IPS-20b (cell line): Measurements from ENCODE around the gene AFAP1L1.

Source experiments
- H3K27ac ChIP-seq: one replicate; pipeline ENCODE4 v1.5.1; 2013; ENCODE audit warnings: low read length
- H3K27me3 ChIP-seq: 2 replicates; pipeline ENCODE4 v1.6.1; 2013; ENCODE audit warnings: mild to moderate bottlenecking, low read length, inconsistent platforms; ENCODE audit not compliant: insufficient read depth
- H3K36me3 ChIP-seq: 2 replicates; pipeline ENCODE4 v1.6.1; 2013; ENCODE audit warnings: low read depth, mild to moderate bottlenecking, inconsistent platforms, low read length, moderate library complexity; ENCODE audit not compliant: insufficient read depth
- H3K4me1 ChIP-seq: 2 replicates; pipeline ENCODE4 v1.6.1; 2013; ENCODE audit warnings: mild to moderate bottlenecking, control low read depth, inconsistent platforms, low read length, moderate library complexity; ENCODE audit not compliant: insufficient read depth
- H3K4me3 ChIP-seq: 2 replicates; pipeline ENCODE4 v1.5.1; 2013; ENCODE audit warnings: mild to moderate bottlenecking, low read length, inconsistent platforms
- H3K9ac ChIP-seq: 2 replicates; pipeline ENCODE4 v1.6.1; 2013; ENCODE audit warnings: low read depth, mild to moderate bottlenecking, inconsistent platforms, low read length, moderate library complexity
- H3K9me3 ChIP-seq: 2 replicates; pipeline ENCODE4 v1.6.1; 2013; ENCODE audit warnings: mild to moderate bottlenecking, low read depth, low read length, inconsistent platforms; ENCODE audit not compliant: insufficient read depth

Gene AFAP1L1

GRCh38 chr5:149322518-149322917 is 50.9 kb downstream of the AFAP1L1 start:
- Histone ChIP-seq H3K9ac (no peak overlapping the region), H3K4me3 (no peak overlapping the region), H3K27me3 (no peaks in the 10 kb centered on the region), H3K9me3 (no peaks in the 10 kb centered on the region), H3K4me1 (peaks cover 2% of the 10 kb centered on the region; the same call in 1 of the 2 replicates), H3K36me3 (no peaks in the 10 kb centered on the region), H3K27ac (no peak overlapping the region)

- no peaks in the 10 kb centered on the region for H3K9me3 ChIP-seq
- H3K9ac ChIP-seq = no peak overlapping the region
- no peaks in the 10 kb centered on the region for H3K27me3 ChIP-seq
- H3K36me3 ChIP-seq = no peaks in the 10 kb centered on the region
- no peak overlapping the region for H3K4me3 ChIP-seq
- no peaks in the 10 kb centered on the region for H3K4me1 ChIP-seq
- no peak overlapping the region for H3K27ac ChIP-seq
These were observed 51.6 kb downstream of the AFAP1L1 start for GRCh38 chr5:149323210-149323609.

GRCh38 chr5:149323621-149324205 is 52.1 kb downstream of the AFAP1L1 start:
- no peak overlapping the region for H3K4me3 ChIP-seq
- H3K27me3 ChIP-seq = no peaks in the 10 kb centered on the region
- H3K9ac ChIP-seq = no peak overlapping the region
- H3K36me3 ChIP-seq = no peaks in the 10 kb centered on the region
- H3K9me3 ChIP-seq = no peaks in the 10 kb centered on the region
- no peaks in the 10 kb centered on the region for H3K4me1 ChIP-seq
- no peak overlapping the region for H3K27ac ChIP-seq

GRCh38 chr5:149324641-149325040 is 53.0 kb downstream of the AFAP1L1 start:
- no peaks in the 10 kb centered on the region for H3K27me3 ChIP-seq
- H3K36me3 ChIP-seq = no peaks in the 10 kb centered on the region
- H3K9me3 ChIP-seq = no peaks in the 10 kb centered on the region
- H3K4me3 ChIP-seq = no peak overlapping the region
- no peak overlapping the region for H3K27ac ChIP-seq
- H3K9ac ChIP-seq = no peak overlapping the region
- H3K4me1 ChIP-seq = no peaks in the 10 kb centered on the region

DNA sequence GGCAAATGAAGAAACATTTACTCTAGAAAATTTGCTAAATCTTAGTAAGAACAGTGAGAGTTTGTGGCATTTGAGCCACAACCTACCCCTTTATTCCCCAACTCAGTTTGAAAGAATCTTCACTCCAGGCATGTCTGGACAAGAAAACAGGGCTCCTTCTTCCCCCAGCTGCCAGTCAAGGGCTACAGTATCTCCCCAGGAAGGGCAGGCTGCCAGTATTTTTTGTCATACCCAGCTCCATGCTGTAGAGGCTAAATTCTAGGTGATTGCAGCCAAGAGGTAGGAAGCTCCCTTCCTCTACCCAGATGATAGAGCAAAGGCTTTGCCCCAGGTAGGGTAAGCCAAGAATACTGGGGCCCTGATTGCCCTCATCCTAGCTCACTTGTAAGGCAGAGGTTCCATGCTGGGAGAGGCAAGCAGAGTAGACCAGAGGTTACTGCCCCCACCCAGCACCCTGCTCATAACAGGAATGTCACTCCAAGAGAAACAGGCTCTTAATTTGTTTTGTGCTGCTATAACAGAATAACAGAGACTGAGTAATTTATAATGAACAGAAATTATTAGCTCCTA is 53.6 kb downstream of the AFAP1L1 start:
- Histone ChIP-seq H3K4me3 (no peak overlapping the region), H3K9me3 (no peaks in the 10 kb centered on the region), H3K36me3 (no peaks in the 10 kb centered on the region), H3K9ac (no peak overlapping the region), H3K27me3 (no peaks in the 10 kb centered on the region), H3K4me1 (no peaks in the 10 kb centered on the region), H3K27ac (no peak overlapping the region)

DNA sequence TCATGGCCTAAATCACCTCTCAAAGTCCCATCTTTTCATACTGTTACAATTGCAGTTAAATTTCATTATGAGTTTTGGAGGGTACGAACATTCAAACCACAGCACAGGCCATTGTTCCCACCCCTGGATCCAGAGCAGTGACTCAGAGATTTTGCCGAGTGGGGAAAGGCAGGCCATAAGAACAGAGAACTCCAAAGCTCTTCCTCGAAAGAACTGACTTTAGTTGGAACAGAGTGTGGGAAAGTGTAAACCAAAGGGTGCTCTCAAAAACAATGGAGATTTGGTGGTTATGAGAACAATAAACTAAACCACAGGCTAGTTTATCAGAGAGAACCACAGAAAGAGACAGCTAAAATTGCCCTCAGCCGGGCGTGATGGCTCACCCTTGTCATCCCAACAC is 54.2 kb downstream of the AFAP1L1 start:
- no peaks in the 10 kb centered on the region for H3K4me1 ChIP-seq
- no peaks in the 10 kb centered on the region for H3K27me3 ChIP-seq
- no peak overlapping the region for H3K9ac ChIP-seq
- H3K36me3 ChIP-seq = no peaks in the 10 kb centered on the region
- H3K4me3 ChIP-seq = no peak overlapping the region
- H3K27ac ChIP-seq = no peak overlapping the region
- H3K9me3 ChIP-seq = no peaks in the 10 kb centered on the region

DNA sequence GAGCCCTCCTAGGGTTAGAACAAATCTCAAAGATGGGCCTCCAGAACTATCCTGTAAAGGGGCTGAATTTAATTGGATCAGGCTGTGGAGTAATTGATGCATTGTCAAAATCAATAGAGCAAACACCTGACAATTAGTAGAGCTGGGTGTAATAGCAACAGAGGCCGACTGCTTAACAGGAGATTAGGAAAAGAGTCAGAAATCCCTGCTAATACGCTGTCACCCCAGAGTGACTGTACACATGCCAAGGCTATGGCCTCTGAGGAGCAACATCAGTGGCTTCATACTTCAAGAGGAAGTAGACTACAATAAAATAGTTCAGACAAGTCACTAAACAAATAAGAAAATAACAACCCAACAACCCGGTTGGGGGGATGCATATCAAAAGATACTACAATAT is 55.0 kb downstream of the AFAP1L1 start:
- H3K9ac ChIP-seq = no peak overlapping the region
- no peak overlapping the region for H3K27ac ChIP-seq
- H3K27me3 ChIP-seq = no peaks in the 10 kb centered on the region
- no peaks in the 10 kb centered on the region for H3K36me3 ChIP-seq
- H3K9me3 ChIP-seq = no peaks in the 10 kb centered on the region
- no peak overlapping the region for H3K4me3 ChIP-seq
- no peaks in the 10 kb centered on the region for H3K4me1 ChIP-seq

DNA sequence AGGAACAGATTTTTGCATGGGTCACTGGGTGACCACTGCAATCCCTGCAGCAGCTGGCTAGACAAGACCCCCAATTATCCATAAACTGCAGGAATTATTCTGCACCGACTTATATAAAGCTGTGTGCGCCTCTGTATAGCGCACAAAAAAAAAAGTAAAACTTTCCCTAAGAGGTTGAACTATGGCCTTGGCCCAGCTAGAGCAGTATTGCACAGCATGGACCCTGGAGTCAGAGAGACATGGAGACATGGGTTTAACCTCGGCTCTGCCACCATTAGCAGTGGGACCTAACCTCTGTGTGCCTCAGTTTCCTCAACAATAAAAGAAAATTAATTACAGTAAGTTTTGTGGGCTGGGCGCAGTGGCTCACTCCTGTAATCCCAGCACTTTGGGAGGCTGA is 56.5 kb downstream of the AFAP1L1 start:
- Histone ChIP-seq H3K9ac (no peak overlapping the region), H3K4me3 (no peak overlapping the region), H3K27me3 (no peaks in the 10 kb centered on the region), H3K4me1 (no peaks in the 10 kb centered on the region), H3K36me3 (no peaks in the 10 kb centered on the region), H3K9me3 (no peaks in the 10 kb centered on the region), H3K27ac (no peak overlapping the region)

DNA sequence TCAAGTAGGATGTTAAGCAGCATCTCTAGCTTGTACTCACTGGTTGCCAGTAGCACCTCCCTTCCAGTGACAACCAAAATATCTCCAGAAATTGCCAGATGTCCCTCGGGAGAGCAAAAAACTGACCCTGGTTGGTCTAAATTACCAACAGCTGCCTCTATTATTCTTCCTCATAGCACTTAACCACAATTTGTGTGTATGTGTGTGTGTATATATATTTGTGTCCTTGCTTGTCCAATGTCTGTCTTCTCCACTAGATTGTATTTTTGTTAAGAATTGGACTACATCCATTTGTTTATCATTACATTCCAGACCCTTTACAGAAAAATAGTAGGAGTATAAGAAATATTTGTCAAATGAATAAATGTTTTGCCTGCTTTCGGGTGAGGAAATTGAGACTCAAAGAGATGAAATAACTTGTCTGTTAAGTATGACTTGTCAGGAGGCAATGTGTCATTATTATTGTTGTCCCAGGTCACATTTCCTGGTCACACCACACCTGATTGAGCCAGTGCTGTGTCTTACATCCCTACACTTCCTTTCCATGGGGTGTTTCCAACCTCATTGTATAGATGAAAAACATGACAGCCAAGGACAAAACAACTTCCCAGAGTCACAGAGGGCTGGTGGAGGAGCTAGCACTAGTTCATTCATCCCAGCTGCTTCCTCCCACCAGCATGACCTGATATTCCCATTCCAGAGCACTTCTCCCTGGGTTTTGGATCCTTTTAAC is 62.2 kb downstream of the AFAP1L1 start:
- H3K36me3 ChIP-seq = no peaks in the 10 kb centered on the region
- H3K27me3 ChIP-seq = no peaks in the 10 kb centered on the region
- H3K9ac ChIP-seq = no peak overlapping the region
- no peaks in the 10 kb centered on the region for H3K4me1 ChIP-seq
- H3K9me3 ChIP-seq = no peaks in the 10 kb centered on the region
- no peak overlapping the region for H3K27ac ChIP-seq
- H3K4me3 ChIP-seq = no peak overlapping the region

DNA sequence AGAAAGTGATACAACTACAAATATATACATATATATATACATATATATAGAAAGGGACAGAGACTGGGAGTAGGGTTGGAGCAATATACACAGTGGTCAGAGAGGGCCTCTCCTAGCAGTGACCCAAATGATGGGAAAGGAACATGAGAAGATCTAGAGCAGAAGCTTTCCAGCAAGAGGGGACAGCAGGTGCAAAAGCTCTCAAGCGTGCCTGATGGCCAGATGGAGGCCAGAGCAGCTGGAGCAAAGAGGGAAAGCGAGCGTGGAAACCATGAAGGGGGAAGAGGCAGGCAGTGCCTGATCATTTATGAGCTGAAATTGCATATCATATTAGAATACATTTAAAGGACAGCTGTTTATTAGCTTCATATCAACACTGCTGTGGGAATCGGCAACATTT is 66.1 kb downstream of the AFAP1L1 start:
- Histone ChIP-seq H3K9me3 (no peaks in the 10 kb centered on the region), H3K27me3 (no peaks in the 10 kb centered on the region), H3K4me3 (no peak overlapping the region), H3K9ac (no peak overlapping the region), H3K4me1 (no peaks in the 10 kb centered on the region), H3K36me3 (no peaks in the 10 kb centered on the region), H3K27ac (no peak overlapping the region)

DNA sequence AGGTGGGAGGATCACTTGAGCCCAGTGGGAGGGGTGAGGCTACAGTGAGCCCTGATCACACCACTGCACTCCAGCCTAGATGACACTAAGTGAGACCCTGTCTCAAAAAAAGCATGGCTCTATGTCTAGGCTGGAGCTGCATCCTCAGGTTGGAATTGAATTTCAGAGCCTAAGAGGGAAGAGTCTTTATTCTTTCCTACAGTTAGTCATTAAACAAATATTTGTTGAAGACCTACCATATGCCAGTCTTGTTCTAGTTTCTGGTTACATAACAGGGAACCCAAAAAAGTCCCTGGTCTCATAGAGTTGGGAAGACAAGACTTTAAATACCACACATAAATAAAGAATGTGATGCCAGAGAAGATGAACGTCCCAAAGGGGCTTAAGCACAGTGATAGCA is 66.7 kb downstream of the AFAP1L1 start:
- no peaks in the 10 kb centered on the region for H3K36me3 ChIP-seq
- H3K9ac ChIP-seq = no peak overlapping the region
- H3K27me3 ChIP-seq = no peaks in the 10 kb centered on the region
- H3K4me3 ChIP-seq = no peak overlapping the region
- no peaks in the 10 kb centered on the region for H3K4me1 ChIP-seq
- no peak overlapping the region for H3K27ac ChIP-seq
- no peaks in the 10 kb centered on the region for H3K9me3 ChIP-seq

- no peaks in the 10 kb centered on the region for H3K9me3 ChIP-seq
- H3K9ac ChIP-seq = no peak overlapping the region
- no peak overlapping the region for H3K27ac ChIP-seq
- H3K36me3 ChIP-seq = no peaks in the 10 kb centered on the region
- no peaks in the 10 kb centered on the region for H3K4me1 ChIP-seq
- no peak overlapping the region for H3K4me3 ChIP-seq
- no peaks in the 10 kb centered on the region for H3K27me3 ChIP-seq
These were observed 69.3 kb downstream of the AFAP1L1 start for GRCh38 chr5:149340920-149341319.
